ENCODE measurements around the gene AGAP1.
A peak's percentile ranks its signal among the peaks of the same experiment; 100 is the strongest.

Gene AGAP1

DNA sequence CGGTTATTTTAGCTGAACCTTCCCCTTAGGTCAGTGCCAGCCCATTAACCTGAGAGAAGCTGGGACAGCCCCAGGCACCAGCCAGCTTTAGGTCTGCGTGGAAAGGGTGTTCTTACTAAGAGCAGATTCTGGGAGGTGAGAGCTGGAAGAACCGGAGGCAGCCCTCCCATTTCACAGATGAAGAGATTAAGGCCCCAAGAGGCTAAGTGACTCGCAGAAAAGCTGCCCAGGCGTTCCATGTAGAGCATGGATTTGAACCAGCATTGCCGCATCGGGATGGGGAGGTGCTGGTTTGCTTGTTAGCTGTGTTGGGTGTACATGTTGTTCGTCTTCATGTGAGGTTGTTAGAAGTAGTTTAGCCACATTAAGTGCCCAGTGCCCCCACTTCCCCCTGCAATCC, 203.2 kb downstream of the AGAP1 start:
- no peak for DNase-seq

DNA sequence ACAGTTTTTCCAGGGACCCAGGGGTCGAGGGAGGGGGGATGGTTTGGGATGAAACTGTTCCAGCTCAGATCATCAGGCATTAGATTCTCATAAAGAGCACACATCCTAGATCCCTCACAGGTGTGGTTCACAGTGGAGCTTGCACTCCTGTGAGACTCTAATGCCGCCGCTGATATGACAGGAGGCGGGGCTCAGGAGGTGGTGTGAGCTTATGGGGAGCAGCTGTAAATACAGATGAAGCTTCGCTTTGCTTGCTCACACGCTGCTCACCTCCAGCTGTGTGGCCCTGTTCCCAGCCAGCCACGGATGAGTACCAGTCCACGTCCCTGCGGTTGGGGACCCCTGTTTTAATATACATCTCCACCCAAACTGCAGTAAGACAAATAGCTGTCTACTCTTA, 204.2 kb downstream of the AGAP1 start:
- no peak for DNase-seq

DNA sequence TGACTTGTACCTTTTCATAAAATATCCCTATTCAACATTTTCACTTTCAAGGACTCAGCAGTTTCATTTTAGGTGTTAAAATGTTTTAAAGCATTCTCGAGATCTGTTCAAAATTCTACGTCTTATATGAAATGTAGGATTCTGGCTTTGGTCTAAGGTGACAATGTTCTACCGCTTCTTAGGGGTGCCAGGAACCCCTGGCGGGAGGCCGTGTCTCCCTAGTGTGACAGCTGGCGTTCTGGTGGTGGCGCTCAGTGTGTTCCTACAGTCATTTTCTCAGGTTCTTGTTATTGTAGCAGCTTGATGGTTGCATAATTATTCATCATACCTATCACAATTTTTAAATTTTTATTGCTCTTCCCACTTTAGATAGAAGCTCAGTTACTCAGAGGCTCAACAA, 204.6 kb downstream of the AGAP1 start:
- DNase-seq = no peak

DNA sequence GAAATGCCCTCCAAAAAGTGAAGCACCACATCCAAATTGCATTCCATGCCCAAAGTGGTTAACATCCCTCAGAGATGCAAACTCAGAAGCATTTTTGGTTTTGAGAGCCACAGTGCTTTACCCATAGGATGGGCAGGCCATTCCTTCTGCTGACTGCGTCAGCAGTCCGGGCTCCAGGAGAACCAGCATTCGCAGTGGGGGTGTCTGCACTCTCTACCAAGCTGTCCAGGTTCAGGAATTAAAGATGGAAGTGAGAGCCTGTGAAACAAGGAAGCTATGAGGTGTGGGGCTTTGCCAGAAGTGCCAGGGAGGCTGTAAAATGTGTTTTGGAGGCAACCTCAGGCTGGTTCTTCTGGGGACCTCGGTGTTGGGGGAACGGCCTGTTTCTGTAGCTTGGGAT, 205.7 kb downstream of the AGAP1 start:
- no peak for DNase-seq

DNA sequence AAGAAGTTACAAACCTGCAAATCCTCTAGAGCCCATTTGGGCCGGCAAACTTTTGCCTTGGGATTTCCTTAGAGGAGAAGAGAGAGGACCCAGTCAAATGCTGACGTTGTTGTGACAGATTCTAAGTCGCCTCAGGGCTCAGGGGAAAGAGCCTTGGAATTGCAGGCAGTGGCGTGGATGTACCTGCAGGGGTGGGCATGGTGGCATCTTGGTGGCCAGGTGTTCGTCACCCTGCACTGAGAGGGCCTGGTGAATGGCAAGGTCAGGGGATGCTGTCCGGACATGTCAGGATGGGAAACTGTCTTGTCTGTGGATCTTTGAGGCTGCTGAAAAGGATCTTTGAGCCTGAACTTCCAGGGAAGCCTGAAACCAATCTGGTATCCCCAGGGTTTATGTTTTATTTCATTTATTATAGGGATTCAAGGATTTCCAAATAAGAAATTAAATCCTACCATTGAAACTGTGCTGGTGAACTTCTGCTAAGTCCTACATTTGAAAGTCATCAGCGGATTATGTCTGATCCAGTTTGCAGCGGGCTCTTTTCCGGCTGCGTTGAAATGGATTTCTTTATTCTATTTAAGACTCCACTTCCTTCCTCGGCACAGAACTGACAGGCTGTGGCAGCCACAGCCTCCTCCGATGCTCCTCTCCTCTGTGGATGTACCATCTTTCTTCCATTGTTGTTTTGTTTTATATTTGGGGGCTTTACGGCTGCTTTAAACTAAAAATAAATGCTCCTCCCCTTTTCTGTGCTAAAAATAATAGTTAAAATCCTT, 207.6 kb downstream of the AGAP1 start:
- DNase-seq = no peak

DNA sequence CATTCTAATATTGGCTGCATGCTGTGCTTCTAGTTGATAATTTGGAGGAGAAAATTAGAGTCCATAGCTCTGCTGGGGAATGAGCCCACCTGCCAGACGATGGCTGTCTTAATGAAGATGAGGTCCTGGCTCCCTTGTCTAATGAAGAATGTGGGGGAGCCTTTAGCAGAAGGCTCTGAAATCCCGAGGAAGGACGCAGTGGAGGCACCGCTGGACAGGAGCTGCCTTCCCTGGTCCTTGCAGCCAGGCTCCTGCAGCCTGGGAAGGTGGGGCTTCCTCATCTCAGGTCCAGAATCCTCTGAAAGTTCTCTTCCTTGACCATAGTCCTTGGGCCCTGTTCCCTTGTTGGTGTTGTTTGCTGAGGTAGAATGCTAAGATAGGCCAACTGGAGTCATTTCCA, 208.3 kb downstream of the AGAP1 start:
- DNase-seq = no peak

DNA sequence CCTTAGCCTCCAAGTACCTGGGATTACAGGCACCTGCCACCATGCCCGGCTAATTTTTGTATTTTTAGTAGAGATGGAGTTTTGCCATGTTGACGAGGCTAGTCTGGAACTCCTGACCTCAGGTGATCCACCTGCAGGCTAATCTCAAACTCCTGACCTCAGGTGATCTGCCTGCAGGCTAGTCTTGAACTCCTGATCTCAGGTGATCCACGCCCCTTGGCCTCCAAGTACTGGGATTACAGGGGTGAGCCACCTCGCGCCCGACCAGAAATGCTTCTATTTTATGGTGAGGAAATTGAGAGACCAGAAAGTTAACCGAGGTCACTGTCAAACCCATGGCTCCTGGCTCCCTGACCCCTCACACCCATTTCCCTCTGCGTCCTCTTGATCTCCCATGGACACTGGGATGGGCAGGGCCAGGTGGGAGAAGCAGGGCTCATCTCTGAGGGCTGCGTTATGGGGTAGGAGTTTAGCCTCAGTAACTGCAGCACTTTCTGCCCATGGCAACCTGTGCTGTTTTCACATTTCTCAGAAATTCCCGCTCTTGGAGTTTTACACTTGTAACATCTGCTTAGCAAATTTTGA, 210.0 kb downstream of the AGAP1 start:
- no peak for DNase-seq

DNA sequence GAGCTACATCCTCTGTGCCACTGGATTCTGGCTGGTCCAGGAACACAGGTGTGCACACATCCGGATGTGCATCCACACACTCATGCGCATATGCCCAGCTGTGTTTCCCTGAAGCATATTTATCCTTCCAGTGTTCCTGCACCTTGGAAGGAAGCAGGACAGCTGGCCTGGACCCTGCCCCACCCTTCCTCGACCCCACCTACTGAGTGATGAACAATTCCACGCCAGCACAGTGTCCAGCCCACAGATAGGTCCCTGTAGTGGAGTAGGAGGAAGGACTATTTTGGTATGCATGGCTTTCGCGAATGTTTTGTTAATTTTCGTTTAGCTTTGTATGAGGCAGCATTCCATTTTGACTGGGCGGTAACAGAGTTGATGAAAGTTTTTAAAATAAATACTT, 211.5 kb downstream of the AGAP1 start:
- DNase-seq = no peak

DNA sequence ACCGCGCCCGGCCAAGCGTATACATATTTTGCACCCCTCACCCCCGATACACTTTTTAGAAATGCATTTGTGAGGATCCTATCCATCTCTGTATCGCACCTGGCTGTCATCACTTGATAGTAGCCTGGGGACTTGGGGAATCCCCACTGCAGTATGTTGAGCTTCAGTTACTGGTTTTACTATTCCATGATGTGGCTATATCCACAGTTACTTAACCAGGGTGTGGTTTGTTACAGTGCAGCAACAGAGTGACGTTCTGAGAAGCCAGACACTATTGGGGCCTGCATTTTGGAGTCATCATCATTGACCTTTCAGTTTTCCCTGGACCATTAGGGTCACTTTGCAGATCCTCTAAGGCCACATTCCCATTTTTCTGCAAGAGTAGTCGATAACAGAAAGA, 212.7 kb downstream of the AGAP1 start:
- no peak for DNase-seq

DNA sequence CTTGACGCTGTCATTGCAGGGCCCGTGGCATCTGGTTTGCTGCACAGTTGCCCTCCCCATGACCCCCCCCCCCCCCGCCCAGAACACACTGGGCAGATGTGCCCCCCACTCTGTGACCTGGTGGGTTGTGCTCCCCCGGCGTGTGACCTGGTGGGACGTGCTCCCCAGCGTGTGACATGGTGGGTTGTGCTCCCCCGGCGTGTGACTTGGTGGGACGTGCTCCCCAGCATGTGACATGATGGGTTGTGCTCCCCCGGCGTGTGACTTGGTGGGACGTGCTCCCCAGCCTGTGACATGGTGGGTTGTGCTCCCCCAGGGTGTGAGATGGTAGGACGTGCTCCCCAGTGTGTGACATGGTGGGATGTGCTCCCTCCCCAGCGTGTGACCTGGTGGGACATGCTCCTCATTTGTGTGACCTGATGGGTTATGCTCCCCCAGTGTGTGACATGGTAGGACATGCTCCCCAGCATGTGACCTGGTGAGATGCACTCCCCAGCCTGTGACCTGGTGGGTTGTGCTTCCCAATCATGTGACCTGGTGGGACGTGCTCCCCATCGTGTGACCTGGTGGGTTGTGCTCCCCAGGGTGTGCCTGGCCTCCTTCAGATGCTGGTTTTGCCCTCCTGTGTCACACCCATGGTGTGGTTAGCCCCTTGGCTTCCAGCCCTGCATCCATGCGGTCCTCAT, 213.7 kb downstream of the AGAP1 start:
- no peak for DNase-seq

DNA sequence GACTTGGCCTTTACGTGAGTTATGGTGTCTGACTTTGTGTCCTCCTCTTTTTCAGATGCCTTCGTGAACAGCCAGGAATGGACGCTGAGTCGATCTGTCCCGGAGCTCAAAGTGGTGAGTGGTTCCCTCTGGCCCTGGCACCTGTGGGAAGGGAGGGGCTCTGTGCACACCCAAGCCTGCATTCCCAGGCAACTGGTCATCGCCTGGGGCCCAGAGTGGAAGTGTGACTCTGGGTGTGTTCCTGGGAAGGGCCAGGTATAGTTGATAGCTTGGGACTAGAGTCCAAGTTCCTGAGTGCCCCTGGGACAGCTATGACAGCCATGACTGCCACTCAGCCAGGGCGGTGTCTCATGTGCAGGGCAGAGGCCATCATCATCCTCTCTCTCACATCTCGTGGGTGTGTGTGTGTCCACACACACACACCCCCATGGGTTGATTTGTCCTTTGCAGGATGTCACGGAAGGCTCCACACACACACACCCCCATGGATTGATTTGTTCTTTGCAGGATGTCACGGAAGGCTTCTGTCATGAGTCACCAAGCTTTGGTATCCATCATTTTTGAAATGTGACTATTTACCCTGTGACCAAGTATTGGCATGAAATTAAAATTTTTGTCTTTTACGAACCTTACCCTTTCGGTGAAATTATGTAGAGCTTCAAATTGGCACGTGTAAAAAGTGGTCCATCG, 215.4 kb downstream of the AGAP1 start:
- peak; percentile 14 for DNase-seq

DNA sequence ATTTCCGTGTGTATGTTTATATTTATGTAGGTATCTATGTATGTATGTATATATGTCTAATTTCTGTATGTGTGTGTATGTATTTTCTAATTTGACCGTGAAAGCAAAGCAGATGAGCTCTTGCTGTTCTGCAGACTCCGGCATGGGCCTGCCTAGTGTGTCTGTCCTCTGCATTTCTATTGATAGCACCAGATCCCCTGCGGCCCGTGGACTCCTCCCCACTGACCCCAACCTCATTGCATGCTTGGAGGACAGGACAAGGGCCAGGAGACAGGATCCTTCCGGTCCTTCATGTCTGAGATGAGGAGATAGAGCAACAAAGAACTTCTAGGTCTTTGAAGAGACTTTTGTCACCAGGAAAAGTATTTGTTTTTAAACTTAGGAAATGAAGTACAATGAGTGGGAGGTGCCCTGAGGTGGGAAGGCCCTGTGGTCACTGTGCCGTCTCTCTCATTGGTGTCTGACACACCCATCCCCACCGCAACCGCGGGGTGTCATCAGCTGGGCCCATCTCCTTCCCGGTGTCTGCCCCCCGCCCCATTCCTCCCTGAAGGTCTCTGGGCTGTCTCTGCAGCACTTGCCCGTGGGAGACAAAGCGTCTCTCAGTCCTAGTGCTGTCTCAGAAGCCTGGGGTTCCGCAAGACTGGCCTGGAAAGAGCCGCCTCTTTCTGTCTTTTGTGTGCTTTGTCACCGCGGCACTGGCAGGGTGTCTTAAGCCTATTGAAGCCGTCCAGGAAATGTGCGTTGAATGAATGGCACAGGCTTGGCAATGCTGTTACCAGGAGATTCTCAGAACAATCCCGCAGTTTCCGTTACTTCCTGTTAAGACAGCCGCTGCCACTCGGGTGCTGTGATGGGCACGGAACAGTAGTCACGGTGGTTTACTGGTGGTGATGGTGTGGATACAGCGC, 216.4 kb downstream of the AGAP1 start:
- DNase-seq = no peak

DNA sequence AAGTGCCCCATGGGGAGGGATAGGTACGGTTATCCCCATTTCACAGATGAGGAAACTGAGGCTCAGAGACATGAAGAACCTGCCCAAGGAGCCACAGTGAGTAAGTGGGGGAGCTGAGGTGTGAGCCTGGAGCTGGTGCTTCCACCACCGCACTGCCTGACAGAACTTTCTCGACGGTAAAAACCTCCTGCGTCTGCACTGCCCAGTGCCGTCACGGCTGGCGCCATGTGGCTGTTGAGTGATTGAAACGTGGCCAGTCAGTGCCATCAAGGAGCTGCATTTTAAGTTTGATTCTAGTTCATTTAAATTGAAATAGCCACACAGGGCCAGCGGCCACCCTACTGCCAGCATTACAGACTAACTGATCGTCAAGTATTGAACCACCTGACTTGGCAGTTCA, 217.1 kb downstream of the AGAP1 start:
- no peak for DNase-seq

DNA sequence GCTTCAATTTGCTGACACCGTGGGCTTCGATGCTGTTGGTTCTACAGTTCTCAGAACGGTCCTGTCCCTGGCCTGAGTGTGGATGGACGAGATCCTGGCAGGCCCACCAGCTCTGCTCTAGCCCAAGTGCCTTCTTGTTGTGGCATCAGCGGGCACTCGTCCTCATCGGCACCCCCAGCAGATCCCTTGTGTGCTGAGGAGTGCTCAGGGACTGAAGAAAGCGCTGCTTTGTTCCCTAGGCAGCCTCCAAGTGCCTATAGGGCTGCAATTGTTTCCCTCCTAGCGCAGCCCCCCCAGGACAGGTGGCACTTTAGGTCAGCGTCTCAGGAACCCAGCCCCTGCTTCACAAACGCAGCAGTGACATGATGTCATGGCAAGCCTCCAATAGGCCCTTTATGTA, 217.7 kb downstream of the AGAP1 start:
- DNase-seq = no peak

DNA sequence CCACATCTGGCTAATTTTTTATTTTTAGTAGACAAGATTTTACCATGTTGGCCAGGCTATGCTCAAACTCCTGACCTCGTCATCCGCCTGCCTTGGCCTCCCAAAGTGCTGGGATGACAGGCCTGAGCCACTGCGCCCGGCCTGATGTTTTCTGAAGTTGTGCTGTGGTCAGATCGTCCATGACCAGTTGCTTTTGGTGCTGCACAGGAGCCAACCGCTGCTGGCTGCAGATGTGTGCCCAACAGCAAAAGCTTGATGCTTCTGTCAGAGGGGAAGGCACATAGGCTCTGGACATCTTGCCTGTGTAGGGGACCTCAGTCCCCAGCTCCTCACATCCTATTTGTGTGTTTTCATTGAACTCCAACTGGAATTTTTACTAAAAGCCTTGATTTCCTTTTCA, 218.3 kb downstream of the AGAP1 start:
- DNase-seq = no peak

DNA sequence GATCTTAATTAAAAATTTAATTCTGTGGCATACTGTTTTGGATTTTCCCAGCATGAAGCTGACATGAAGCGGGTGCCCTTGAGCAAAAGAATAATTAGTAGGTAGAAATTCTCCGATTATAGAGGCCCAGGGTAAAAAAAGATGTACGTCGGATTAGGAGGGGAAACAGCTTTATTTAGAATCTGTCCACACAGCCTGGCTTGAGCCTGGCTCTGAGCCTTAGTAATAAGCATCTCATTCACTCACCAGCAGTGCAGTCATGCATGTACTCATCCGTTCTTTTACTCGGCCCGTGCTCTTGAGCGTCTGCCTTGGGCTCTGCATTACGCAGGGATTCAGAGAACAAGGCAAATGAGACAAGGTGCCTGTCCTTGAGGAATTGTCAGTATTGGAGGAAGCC, 219.3 kb downstream of the AGAP1 start:
- DNase-seq = no peak

DNA sequence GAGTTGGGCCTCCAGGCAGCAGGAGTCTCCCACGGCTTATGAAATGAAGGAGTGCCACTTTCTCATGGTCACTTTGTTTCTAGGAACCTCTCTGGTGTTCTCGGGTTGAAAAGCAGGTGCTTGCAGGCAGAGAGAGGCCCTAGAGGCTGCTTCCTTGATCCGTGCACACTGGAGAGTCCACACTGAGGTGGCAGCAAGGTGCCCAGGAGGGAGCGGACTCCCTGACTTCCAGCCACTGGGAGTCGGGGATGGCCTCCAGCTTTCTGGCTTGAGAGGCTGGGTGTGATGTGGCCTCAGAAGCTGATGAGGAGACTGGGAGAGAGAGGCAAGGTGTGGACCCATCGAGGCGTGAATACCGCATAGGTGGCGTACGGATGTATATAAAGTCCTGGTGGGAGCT, 221.8 kb downstream of the AGAP1 start:
- no peak for DNase-seq

DNA sequence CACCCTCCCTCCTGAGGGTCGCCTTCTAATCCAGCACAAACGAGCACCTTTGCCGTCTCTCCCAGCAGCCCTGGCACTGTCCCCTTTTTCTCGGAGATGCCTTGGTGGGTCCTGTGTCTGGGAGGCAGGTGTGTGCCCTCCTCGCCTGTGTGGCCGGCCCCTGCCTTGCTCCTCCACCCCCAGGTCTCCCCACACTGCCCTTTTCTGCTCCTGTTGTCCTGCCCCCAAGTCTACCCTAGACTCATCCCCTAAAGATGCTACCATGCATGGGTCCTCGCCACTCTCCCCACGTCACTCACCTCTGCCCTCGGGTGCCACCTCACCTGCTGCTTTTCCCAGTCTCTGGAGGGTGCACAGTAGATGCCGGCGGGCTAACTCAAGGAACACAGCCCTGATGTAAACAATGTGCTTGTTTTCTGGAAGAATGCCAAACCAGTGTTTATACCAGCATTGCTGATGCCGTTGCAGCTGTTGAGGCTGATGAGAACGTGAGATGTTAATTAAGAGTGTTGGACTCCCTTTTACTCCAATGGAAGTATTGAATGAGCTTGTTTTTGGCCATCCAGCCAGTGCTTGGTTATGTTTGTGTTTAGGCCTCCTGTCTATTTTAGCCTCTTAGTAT, 223.1 kb downstream of the AGAP1 start:
- DNase-seq = no peak

DNA sequence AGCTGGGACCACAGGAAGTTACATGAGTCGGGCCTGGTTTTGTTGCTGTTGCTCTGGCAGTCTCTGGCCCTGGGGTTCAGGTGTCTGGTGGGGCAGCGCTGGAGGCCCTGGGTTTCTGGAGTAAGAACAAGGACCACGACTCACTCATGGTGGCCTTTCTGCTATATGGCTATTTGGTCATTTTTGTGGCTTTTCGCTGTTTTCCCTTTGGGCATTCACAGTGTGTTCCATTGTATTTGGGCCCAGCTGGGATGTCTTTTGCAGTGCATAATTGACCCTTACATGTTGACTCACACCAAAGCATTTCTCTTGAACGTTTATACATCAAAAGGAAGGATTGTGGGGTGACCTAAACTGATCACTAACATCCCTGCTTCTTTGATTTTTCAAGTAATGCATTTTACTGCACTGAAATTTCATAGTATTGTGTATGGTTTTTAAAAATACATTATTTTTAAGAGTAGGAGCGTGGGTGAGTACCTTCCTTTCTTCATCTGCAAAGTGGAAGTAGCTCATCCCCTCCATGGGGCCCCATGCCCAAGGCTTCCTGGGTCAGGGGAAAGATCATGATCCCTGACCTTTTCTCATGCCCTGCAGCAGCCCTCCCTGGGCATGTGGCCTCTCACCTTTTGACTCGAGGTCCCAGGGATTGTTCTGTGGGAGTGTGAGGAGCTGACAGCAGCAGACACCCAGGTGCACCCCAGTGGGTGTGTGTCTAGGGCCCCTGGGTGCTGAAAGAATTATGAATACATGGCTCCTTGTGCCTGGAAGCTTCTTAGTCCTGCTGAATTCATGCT, 225.5 kb downstream of the AGAP1 start:
- DNase-seq = no peak

DNA sequence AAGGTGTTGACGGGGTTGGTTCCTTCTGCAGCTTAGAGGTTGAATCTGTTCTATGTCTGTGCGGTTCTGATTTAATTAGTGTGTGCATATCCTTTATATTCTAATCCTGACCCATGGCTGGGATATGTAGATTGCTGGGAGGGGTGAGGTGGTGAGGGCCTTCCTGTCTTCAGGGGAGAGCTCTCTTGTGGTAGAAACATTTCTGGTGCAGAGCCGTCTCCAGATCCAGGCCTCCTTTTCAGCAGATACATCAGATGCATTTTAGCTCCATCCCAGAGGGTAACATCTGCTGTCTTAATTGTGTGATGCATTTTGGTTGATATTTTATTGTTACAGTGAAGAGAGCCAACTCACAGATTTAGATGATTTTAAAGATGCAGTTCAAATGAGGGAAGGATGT, 227.8 kb downstream of the AGAP1 start:
- no peak for DNase-seq

DNA sequence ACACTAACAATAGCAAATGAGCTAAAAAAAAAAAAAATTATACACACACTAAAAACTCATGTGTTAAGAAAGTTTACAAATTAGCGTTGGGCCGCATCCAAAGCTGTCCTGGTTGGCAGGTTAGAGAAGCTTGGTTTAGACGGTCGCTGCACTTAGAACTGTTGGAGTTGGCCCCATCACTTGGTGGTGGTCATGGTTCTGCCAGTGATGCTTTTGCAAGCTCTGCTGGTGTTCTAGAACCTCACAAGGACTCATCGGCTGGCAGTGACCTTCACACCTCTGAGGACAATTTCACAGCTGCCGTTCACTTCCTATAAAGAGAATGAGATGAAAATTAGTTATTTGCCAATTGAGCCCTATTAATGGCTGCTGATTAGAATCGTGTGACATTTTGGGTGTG, 229.0 kb downstream of the AGAP1 start:
- DNase-seq = no peak

Data from kidney glomerular epithelial cell (primary cell).